Ishikawa (cell line): ENCODE results near the gene DEXI.

Experiments used
- CREB1 ChIP-seq: IDR thresholded peaks from 2 replicates; pipeline ENCODE4 v1.6.1; 2012; ENCODE audit warnings: low read depth
- FOXM1 ChIP-seq: IDR thresholded peaks from 2 replicates; pipeline ENCODE4 v1.6.1; 2012; ENCODE audit warnings: low read depth, borderline replicate concordance
- NFIC ChIP-seq: IDR thresholded peaks from 2 replicates; pipeline ENCODE4 v1.6.1; 2012
- RAD21 ChIP-seq: IDR thresholded peaks from 2 replicates; pipeline ENCODE4 v1.6.1; 2012; ENCODE audit warnings: low read depth
- TCF12 ChIP-seq: IDR thresholded peaks from 2 replicates; pipeline ENCODE4 v1.6.1; 2012; ENCODE audit warnings: low read depth
- YY1 ChIP-seq: IDR thresholded peaks from 2 replicates; pipeline ENCODE4 v1.6.1; 2012; ENCODE audit warnings: low read depth
- ZBTB7A ChIP-seq: IDR thresholded peaks from 2 replicates; pipeline ENCODE4 v1.6.1; 2012; ENCODE audit warnings: low read depth
- TF ChIP-seq, protein P1 (sequence below): IDR thresholded peaks from 2 replicates; pipeline ENCODE4 v1.6.1; 2012; ENCODE audit warnings: low read depth, mild to moderate bottlenecking

DNA sequence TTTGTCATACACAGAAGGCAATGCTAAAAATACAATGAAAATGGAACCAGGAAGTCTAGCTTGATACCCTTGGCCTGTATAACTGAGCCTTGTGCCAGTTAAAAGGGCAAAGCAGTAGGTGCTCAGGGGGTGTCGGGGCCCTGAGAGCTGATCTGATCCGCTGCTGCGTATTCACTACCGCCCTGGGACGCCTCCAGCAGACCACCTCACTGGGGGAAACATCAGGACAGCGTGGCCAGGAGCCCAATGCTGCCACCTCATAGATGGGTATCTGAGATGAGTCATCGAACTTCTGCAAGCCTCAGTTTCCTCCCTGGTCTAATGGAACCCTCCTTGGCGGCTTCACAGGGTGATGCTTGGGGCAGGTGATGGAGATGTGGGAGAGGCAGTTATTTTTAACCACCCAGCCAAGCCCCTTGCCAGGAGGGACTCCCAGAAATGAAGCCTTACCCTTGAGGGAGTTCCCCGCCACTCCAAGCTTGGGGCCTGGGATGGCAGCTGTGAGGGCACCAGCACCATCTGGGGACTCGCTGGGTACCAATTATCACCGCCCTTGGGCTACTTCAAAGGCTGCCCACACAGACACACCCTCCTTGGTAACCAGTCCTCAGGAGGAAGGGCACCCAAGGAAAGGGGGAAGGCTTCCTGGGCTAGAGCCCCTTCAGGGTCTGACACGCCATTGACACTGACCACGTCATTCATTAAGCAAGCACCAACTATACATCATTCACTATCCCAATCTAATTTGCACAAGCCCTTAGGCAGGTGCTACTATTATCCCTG, 7.8 kb downstream of the DEXI start:
- TF ChIP-seq CREB1 (no peak), YY1 (no peak), ZBTB7A (no peak), FOXM1 (no peak), NFIC (no peak), RAD21 (no peak), TCF12 (no peak)
- TF ChIP-seq, protein P1, sequence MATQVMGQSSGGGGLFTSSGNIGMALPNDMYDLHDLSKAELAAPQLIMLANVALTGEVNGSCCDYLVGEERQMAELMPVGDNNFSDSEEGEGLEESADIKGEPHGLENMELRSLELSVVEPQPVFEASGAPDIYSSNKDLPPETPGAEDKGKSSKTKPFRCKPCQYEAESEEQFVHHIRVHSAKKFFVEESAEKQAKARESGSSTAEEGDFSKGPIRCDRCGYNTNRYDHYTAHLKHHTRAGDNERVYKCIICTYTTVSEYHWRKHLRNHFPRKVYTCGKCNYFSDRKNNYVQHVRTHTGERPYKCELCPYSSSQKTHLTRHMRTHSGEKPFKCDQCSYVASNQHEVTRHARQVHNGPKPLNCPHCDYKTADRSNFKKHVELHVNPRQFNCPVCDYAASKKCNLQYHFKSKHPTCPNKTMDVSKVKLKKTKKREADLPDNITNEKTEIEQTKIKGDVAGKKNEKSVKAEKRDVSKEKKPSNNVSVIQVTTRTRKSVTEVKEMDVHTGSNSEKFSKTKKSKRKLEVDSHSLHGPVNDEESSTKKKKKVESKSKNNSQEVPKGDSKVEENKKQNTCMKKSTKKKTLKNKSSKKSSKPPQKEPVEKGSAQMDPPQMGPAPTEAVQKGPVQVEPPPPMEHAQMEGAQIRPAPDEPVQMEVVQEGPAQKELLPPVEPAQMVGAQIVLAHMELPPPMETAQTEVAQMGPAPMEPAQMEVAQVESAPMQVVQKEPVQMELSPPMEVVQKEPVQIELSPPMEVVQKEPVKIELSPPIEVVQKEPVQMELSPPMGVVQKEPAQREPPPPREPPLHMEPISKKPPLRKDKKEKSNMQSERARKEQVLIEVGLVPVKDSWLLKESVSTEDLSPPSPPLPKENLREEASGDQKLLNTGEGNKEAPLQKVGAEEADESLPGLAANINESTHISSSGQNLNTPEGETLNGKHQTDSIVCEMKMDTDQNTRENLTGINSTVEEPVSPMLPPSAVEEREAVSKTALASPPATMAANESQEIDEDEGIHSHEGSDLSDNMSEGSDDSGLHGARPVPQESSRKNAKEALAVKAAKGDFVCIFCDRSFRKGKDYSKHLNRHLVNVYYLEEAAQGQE = no peak
